GM12873 (cell line): ENCODE results near the gene FOXK2.

ENCODE experiments used
- TF ChIP-seq, protein P1 (sequence below): IDR thresholded peaks from 2 replicates; pipeline ENCODE4 v1.5.1; 2012; ENCODE audit warnings: low read depth, mild to moderate bottlenecking, moderate library complexity, low read length, control low read depth; ENCODE audit not compliant: insufficient read depth; ENCODE audit errors: missing control alignments

The FOXK2 gene

GRCh38 chr17:82590881-82591539 lies 71.5 kb downstream of the FOXK2 start:
- TF ChIP-seq, protein P1, sequence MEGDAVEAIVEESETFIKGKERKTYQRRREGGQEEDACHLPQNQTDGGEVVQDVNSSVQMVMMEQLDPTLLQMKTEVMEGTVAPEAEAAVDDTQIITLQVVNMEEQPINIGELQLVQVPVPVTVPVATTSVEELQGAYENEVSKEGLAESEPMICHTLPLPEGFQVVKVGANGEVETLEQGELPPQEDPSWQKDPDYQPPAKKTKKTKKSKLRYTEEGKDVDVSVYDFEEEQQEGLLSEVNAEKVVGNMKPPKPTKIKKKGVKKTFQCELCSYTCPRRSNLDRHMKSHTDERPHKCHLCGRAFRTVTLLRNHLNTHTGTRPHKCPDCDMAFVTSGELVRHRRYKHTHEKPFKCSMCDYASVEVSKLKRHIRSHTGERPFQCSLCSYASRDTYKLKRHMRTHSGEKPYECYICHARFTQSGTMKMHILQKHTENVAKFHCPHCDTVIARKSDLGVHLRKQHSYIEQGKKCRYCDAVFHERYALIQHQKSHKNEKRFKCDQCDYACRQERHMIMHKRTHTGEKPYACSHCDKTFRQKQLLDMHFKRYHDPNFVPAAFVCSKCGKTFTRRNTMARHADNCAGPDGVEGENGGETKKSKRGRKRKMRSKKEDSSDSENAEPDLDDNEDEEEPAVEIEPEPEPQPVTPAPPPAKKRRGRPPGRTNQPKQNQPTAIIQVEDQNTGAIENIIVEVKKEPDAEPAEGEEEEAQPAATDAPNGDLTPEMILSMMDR, result no peak

- TF ChIP-seq, protein P1, result no peak
These were observed 72.8 kb downstream of the FOXK2 start for GRCh38 chr17:82592289-82592766.

DNA sequence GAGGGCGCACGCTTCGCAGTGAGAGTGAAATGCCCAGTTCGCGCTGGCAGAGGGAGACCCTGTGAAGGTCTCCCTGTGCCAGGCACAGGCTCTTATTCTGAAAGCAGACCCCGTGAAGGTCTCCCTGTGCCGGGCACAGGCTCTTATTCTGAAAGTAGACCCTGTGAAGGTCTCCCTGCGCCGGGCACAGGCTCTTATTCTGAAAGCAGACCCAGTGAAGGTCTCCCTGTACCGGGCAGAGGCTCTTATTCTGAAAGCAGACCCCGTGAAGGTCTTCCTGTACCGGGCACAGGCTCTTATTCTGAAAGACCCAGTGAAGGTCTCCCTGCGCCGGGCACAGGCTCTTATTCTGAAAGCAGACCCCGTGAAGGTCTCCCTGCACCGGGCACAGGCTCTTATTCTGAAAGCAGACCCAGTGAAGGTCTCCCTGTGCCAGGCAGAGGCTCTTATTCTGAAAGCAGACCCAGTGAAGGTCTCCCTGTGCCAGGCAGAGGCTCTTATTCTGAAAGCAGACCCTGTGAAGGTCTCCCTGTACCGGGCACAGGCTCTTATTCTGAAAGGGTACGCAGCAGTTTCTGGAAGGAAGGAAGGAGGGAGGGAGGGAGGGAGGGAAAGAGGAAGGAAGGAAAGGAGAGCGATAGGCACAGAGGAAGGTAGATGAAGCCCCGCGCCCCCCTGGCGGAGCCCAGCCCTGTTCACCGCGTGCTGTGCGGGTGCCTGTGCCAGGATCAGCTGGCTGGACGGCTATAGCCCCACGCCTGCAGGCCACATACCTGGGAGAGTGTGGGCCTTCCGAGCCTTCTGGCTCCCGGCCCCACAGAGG lies 73.4 kb downstream of the FOXK2 start:
- TF ChIP-seq, protein P1, result no peak

DNA sequence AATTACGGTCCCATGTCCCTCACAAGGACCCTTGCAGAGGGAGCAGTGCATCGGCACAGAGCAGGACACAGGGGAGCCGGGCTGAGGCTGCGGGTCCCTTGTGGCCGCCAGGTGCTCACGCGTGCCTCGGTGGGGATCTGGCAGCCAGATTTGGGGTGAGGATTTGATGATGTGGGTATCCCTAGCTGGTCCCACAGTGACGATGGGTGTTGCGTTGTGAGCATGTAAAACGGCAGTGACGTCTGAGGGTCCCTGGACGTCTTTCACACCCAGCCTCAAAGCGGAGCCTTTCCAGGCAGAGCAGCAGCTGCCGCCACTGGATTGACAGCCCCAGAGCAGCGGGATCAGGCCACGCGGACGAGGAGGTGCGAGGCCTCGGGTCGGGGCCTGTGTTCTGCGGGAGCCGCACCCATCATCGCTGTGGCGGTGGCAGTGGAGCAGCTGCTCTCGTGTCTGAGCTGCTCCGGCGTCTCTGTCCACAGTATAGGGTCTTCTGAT lies 74.1 kb downstream of the FOXK2 start:
- TF ChIP-seq, protein P1, result peak; percentile 7

DNA sequence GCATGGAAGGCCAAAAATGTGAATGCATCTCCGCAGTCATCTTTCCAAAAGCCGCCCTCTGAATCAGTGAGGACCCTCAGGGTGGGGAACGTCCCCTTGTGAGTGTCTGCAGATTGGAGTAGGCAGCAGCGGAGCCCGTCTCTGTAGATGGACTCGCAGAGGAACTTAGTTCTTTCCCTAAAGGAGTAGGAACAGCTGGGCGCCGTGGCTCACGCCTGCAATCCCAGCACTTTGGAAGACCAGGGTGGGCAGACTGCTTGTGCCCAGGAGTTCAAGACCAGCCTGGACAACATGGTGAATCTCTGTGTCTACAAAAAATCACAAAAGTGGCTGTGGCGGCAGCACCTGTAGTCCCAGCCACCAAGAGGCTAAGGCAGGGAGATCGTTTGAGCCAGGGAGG lies 75.0 kb downstream of the FOXK2 start:
- TF ChIP-seq, protein P1, result no peak

DNA sequence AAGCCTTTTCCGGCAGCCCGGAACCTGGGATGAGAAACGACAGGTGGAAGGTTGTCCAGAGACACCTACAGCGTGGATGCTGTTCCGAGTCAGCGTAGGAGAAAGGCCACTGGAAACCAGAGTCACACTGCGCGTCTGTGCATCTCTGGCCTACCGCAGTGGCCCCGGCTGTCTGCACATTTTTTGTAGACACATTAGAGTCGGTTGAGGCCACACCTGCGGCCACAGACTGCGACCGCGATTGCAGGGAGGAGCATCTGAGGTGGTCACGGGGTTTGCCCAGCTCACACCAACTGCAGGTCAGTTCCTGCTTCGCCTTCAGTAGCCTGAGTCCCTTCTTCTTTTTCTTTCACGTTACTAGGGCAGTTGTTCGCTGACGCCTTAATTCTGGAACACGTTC lies 76.4 kb downstream of the FOXK2 start:
- TF ChIP-seq, protein P1, result no peak

DNA sequence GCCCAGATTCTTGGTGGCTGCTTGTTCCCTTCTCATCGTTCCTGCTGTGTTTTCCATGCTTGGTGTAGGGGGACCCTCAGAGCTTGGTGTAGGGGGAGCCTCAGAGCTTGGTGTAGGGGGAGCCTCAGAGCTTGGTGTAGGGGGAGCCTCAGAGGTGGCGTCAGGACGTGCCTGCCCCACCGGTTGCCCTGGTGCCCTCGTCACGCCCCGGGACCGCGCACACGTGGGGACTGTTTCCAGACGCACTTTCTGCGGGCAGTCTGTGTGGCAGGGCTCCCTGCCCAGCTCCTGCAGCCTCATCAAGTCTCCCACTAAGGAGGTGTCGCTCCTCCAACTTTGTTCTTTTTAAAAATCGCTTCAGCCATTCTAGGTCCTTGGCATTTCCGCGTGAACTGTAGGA lies 76.8 kb downstream of the FOXK2 start:
- TF ChIP-seq, protein P1, result no peak
